NCI-H1105 treated with DMSO at 0.1 percent for 48 hours (cell line): ENCODE data around the gene ZCCHC24.

Experiments
- DNase-seq: peaks from one replicate; lab custom pipeline; 2025; lab: John Stamatoyannopoulos, UW

Gene ZCCHC24

GRCh38 chr10:79431428-79431827 is 14.0 kb downstream of the ZCCHC24 start:
- DNase-seq = no peak

- no peak for DNase-seq
These were observed 14.5 kb downstream of the ZCCHC24 start for GRCh38 chr10:79430936-79431335.

GRCh38 chr10:79430325-79430905 is 15.0 kb downstream of the ZCCHC24 start:
- DNase-seq = no peak

- DNase-seq = no peak
These were observed 15.7 kb downstream of the ZCCHC24 start for GRCh38 chr10:79429751-79430150.

- no peak for DNase-seq
These were observed 17.5 kb downstream of the ZCCHC24 start for GRCh38 chr10:79427965-79428364.

- no peak for DNase-seq
These were observed 20.3 kb downstream of the ZCCHC24 start for GRCh38 chr10:79425074-79425532.

GRCh38 chr10:79424221-79425073 is 21.0 kb downstream of the ZCCHC24 start:
- DNase-seq = no peak

- no peak for DNase-seq
These were observed 23.1 kb downstream of the ZCCHC24 start for GRCh38 chr10:79422178-79422892.

GRCh38 chr10:79420974-79421688 is 24.3 kb downstream of the ZCCHC24 start:
- DNase-seq = no peak

GRCh38 chr10:79418886-79419595 is 26.4 kb downstream of the ZCCHC24 start:
- no peak for DNase-seq

GRCh38 chr10:79418274-79418673 is 27.1 kb downstream of the ZCCHC24 start:
- no peak for DNase-seq

GRCh38 chr10:79417731-79418130 is 27.7 kb downstream of the ZCCHC24 start:
- no peak for DNase-seq

- no peak for DNase-seq
These were observed 28.2 kb downstream of the ZCCHC24 start for GRCh38 chr10:79417266-79417665.

GRCh38 chr10:79416578-79417255 is 28.7 kb downstream of the ZCCHC24 start:
- DNase-seq = no peak

- DNase-seq = no peak
These were observed 29.5 kb downstream of the ZCCHC24 start for GRCh38 chr10:79415736-79416577.

GRCh38 chr10:79414714-79415113 is 30.7 kb downstream of the ZCCHC24 start:
- no peak for DNase-seq

- no peak for DNase-seq
These were observed 32.2 kb downstream of the ZCCHC24 start for GRCh38 chr10:79413196-79413595.

- no peak for DNase-seq
These were observed 32.9 kb downstream of the ZCCHC24 start for GRCh38 chr10:79412516-79412915.

GRCh38 chr10:79411546-79412495 is 33.6 kb downstream of the ZCCHC24 start:
- no peak for DNase-seq
